ENCODE measurements around the gene COPS3.
A peak's percentile ranks its signal among the peaks of the same experiment; 100 is the strongest.

COPS3 gene

GRCh38 chr17:17280613-17281549 is at the start of gene COPS3:
COPS3 (minus strand) TSS chr17:17281246; CDS start chr17:17281186, 60 bp downstream.
- DNase-seq (ENCODE audit: low read depth in 2 of 2), result peak; percentile 88 to 94

- DNase-seq (ENCODE audit: low read depth in 2 of 2), result no peak
These were observed 47.2 kb upstream of the COPS3 start for GRCh38 chr17:17328251-17328650.

- no peak for DNase-seq (ENCODE audit: low read depth in 2 of 2)
These were observed 45.3 kb upstream of the COPS3 start for GRCh38 chr17:17326275-17326875.

GRCh38 chr17:17325816-17326215 is 44.8 kb upstream of the COPS3 start:
- no peak for DNase-seq (ENCODE audit: low read depth in 2 of 2)

GRCh38 chr17:17325228-17325627 is 44.2 kb upstream of the COPS3 start:
- DNase-seq (ENCODE audit: low read depth in 2 of 2), result no peak

- no peak for DNase-seq (ENCODE audit: low read depth in 2 of 2)
These were observed 43.6 kb upstream of the COPS3 start for GRCh38 chr17:17324616-17325015.

GRCh38 chr17:17322516-17323510 is 41.8 kb upstream of the COPS3 start:
- no peak for DNase-seq (ENCODE audit: low read depth in 2 of 2)

GRCh38 chr17:17321356-17322025 is 40.4 kb upstream of the COPS3 start:
- no peak for DNase-seq (ENCODE audit: low read depth in 2 of 2)

- DNase-seq (ENCODE audit: low read depth in 2 of 2), result no peak
These were observed 39.8 kb upstream of the COPS3 start for GRCh38 chr17:17320911-17321220.

- DNase-seq (ENCODE audit: low read depth in 2 of 2), result no peak
These were observed 39.3 kb upstream of the COPS3 start for GRCh38 chr17:17320188-17320910.

- DNase-seq (ENCODE audit: low read depth in 2 of 2), result no peak
These were observed 34.2 kb upstream of the COPS3 start for GRCh38 chr17:17315142-17315821.

- no peak for DNase-seq (ENCODE audit: low read depth in 2 of 2)
These were observed 33.5 kb upstream of the COPS3 start for GRCh38 chr17:17314501-17315071.

- DNase-seq (ENCODE audit: low read depth in 2 of 2), result peak; percentile 41 to 54
These were observed 32.4 kb upstream of the COPS3 start for GRCh38 chr17:17313350-17313991.

GRCh38 chr17:17309356-17309755 is 28.3 kb upstream of the COPS3 start:
- DNase-seq (ENCODE audit: low read depth in 2 of 2), result no peak

GRCh38 chr17:17305281-17305801 is 24.3 kb upstream of the COPS3 start:
- no peak for DNase-seq (ENCODE audit: low read depth in 2 of 2)

GRCh38 chr17:17304521-17304985 is 23.5 kb upstream of the COPS3 start:
- DNase-seq (ENCODE audit: low read depth in 2 of 2), result no peak

- no peak for DNase-seq (ENCODE audit: low read depth in 2 of 2)
These were observed 22.9 kb upstream of the COPS3 start for GRCh38 chr17:17303847-17304490.
